Measurements from ENCODE around the gene KCNQ1.
A peak's percentile ranks its signal among the peaks of the same experiment; 100 is the strongest.

KCNQ1 gene

GRCh38 chr11:2742611-2743426, 298.0 kb downstream of the KCNQ1 start:
- DNase-seq, result no peak

GRCh38 chr11:2743427-2744110, 298.8 kb downstream of the KCNQ1 start:
- no peak for DNase-seq

GRCh38 chr11:2744166-2744565, 299.4 kb downstream of the KCNQ1 start:
- DNase-seq, result no peak

- no peak for DNase-seq
Measured at GRCh38 chr11:2745511-2745910, 300.7 kb downstream of the KCNQ1 start.

DNA sequence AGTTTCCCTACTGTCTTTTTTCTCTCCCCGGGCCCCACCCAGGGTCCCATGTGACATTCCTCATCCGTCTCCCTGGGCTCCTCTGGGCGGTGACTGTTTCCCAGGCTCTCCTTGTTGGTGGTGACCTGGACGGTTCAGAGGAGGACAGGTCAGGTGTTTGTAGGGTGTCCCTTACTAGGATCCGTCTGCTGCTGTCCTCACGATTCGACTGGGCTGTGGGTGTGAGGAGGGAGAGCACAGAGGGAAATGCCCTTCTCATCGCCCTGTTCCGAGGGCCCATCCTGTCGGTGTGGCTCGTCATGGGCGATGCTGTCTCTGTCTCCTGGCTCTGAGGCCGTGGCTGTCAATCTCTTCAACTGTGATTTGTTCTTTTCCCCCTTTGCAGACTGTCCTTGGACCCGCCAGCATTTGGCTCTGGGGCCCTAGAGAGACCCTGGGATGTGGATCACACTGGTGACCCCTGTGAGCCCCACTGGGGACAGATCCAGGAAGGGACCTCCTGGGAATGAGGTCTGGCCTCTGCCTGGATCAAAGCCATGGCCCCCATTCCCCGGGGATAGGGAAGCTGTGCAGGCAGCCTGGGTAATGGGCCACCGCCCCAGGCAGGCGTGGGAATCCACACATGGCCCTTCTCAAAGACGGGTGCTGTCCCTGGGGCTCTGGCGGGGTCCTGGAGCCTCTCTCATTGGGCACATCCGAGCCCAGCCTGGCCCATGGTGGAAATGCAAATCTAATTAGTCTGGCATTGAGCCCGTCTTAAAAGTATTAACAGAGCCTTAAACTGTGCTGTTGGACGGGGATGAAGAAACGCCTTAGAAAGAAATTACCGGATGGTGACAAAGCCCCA, 301.8 kb downstream of the KCNQ1 start:
- no peak for DNase-seq

DNA sequence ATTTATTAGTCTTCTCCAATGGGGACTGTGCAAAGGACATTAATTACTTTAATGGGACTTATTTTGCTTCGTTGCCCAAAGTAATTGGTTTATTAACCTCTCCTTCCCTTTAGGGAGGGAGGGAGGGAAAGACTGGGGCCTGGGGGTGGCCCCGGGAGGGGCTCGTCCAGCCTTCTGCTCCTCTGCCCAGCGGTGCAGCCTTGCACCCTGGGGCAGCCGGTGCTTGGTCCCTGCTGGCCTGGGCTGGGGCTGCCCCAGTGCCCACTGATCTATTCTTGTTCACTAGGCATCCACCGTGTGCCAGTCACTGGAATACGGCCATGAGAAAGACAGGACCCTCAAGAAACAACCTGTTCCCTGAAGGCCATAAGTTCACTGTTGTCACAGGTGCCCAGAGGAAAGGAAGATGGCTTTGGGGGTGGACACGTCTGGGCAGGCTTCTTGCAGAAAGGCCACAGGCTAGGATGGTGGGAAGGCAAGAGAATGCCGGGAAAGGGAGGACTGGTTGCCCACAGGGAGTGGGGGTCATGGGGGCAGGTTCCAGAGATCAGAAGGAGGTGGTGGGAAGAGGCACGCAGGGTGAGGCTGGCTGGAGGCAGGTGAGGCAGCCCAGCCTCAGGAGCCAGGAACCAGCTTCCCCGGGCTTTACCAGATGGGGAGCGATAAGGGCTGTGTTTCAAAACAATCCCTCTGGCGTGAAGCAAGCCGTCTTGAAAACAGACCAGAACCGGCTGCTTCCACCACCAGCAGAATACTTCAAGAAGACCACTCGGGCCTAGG, 302.6 kb downstream of the KCNQ1 start:
- DNase-seq, result no peak

DNA sequence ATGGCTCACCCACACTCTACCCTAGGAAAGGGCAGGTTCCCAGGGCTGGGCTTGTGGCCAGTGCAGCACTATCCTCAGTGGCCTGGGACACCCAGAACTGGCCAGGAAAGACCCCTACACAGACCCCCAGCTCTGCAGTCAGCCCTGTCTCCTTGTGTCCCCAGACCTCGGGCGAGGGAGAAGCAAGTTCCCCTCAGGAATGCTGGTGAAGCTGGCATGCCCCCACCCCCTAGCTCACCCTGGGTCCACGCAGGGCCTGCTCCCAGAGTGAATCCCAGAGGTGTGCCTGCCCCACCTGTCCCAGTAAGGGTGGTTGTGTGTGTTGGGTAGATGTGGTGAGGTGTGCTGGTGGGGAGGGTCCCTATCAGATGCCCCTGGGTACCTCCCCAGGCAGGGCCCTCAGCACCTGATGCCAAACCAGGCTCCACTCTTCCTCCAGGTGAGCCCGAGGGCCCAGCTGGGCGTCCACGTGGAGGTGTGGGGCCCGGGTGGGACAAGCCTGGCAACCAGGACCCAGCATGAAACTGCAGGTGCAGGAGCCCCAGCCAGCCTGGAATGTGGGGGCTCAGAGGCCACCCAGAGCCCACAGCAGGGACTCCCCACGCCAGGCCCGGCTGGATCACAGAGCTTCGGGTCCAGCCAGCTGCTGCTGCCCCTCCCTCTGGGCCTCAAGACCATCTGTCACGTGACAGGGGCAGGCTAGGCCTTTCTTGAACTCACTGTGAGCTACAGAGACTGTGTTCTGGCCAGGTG, 303.4 kb downstream of the KCNQ1 start:
- no peak for DNase-seq

GRCh38 chr11:2748814-2749554, 304.2 kb downstream of the KCNQ1 start:
- DNase-seq, result no peak

DNA sequence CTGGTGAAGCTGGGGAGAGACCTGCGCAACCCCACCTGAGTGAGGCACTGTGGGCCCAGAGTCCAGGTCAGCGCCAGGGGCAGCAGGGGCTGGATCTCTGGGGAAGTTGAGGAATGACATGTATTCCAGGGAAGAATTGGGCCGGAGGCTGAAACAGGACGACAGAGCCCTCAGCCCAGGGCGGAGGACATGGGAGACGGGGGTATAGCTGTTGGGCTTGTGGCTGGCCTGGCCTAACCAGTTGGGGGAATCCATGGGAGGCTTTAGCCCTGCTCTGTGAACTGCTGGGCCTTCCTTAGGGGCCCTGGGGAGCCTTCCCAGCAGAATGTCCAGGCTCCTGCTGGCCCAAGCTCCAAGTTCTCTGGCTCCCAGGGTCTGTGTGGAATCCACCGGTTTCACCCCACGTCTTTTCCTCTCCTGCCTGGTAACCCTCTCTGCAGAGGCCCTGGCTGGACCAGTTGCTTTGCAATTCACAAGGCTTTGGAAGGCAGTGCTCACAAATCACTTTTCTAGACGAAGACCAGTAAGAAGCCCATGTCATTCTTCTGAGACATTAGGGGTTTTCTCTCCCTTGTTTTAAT, 305.4 kb downstream of the KCNQ1 start:
- DNase-seq, result no peak

DNA sequence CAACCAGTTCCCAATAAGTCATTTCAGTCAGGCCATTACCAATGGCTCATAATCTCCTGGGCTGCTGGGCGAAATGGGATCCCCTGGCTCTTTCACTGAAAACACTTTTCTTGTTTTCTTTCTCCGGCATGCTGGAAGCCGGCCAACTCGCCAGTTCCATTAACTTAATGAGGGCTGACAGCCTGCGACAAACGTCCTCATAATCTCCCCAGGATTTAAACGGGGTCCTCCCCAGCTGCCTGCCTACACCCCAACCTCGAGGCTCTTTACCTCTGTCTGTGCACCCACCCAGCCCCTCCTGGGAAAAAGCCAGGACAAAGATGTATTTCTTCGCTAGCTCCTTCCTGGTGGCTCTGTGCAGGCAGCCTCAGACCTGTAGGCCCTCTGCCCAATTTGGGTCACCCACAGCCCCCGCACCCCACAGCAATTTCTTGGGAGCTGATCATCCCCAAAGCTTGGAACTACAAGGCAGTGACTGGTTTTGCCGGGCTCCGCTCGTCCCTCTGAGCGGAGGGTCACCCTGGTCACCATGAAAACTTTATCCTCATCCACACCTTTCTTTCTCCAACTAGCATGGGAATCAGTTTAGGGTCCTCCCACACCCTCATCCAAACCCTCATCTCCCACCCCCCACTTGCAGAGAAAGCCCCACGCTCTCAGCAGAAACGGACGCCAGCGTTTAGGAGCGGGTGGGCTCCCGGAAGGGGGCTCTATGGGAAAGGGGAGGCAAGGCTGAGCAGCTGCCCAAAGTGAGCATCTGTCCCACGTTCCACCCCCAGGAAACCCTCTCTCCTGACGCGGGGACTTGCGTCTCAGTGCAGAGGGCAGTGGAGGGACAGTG, 306.1 kb downstream of the KCNQ1 start:
- DNase-seq, result peak; percentile 36

DNA sequence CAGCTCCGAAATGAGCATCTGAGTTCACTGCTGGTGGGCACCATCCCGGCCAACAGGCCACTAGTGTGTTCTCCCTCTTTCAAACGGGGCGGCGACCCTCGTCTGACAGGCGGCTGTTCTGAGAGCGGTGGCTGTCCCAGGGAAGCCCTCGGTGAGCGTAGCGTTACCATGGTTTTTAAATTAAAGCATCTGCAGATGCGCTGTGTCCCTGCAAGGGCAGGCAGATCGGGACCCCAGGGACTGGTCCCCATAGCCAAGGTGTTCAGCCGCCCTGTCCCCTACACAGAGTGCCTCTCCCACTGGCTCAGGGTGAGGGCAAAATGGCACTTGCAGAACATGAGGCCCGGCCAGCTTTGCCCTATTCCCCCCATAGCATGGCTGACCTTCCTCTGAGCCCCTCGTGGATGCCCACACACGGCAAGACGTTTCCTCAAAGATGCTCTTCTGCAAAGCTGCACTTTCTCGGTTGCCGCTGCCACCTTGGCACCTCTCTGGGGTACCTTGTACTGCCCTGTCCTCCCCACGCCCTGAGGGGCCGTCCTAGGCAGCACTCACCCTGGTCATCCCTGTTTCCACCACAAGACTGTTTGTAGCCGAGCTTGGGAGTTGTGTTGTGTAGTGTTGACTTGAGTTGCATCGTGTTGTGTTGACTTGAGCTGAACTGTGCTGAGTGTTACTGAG, 306.9 kb downstream of the KCNQ1 start:
- no peak for DNase-seq

GRCh38 chr11:2752204-2752770, 307.5 kb downstream of the KCNQ1 start:
- no peak for DNase-seq

- no peak for DNase-seq
Measured at GRCh38 chr11:2752923-2753322, 308.1 kb downstream of the KCNQ1 start.

- DNase-seq, result no peak
Measured at GRCh38 chr11:2754008-2754407, 309.2 kb downstream of the KCNQ1 start.

DNA sequence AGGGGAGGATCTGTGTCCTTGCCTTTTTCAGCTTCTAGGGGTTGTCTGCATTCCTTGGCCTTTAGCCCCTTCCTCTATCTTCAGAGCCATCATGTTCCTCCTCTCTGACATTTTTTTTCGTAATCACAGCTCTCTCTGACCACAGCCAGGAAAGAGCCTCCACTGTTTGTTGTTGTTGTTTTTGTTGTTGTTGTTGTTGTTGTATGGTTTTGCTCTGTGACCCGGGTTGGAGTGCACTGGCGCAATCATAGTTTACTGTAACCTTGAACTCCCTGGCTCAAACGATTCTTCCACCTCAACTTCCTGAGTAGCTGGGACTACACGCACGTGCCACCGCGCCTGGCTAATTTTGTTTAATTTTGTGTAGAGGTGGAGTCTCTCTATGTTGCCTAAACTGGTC, 310.3 kb downstream of the KCNQ1 start:
- no peak for DNase-seq

GRCh38 chr11:2758751-2759150, 313.9 kb downstream of the KCNQ1 start:
- no peak for DNase-seq

GRCh38 chr11:2759228-2760195, 314.7 kb downstream of the KCNQ1 start:
- DNase-seq, result no peak

Measured in NCI-H2171 (cell line).